HG03575 (cell line): ENCODE data around the gene KLF13.

ENCODE experiments used
- ATAC-seq: cut with Tn5 transposase; IDR thresholded peaks from one replicate; pipeline ENCODE4 v1.9.1; 2021; ENCODE audit not compliant: unreplicated experiment, insufficient number of reproducible peaks, low FRiP score; ENCODE audit errors: extremely low read depth

Gene KLF13

DNA sequence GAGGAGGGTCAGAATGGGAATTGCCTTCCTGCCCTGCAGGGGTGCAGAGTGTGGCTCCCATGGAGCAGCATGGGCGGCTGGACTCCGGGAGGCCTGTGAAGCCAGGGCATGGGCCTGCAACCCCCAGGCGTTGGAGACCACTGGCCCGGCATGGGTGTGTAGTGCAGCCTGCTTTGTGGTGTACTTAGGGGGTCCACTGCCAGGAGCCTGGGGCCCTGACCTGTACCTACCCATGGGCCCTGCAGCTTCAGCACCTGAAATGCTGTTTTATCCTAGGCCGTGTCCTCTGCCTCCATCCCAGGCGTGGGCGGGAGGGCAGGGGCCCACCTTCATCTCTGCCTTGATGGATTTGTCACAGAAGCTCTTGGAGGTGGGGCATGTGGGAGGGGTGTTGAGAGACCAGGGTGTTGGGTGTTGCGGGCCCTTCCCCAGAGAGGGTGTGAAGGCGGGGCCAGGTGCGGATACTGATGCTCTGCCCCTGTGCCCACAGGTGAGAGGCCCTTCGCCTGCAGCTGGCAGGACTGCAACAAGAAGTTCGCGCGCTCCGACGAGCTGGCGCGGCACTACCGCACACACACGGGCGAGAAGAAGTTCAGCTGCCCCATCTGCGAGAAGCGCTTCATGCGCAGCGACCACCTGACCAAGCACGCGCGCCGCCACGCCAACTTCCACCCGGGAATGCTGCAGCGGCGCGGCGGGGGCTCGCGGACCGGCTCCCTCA, 45.0 kb downstream of the KLF13 start:
- ATAC-seq = no peak

DNA sequence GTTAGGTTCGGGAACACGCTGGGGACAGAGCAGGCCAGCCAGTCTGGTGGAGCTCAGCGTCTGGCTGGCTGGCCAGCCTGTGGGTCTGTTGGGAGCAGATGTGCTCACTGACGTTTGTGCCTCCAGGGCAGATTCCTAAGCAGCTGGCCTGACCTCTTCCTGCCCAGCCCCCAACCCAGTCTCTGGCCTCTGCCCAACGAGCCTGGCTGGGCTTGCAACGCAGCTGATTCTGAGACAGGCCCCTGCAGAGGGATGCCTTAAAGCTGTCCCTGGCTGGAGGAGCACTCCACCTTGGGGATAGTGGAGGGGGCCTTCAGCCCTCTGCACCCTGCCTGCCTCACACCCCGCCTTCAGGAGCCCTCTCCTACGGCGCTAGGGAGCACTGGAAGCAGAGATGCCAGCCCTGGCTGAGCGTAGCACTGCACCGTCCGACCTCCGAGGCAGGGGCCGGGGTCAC, 46.0 kb downstream of the KLF13 start:
- no peak for ATAC-seq

DNA sequence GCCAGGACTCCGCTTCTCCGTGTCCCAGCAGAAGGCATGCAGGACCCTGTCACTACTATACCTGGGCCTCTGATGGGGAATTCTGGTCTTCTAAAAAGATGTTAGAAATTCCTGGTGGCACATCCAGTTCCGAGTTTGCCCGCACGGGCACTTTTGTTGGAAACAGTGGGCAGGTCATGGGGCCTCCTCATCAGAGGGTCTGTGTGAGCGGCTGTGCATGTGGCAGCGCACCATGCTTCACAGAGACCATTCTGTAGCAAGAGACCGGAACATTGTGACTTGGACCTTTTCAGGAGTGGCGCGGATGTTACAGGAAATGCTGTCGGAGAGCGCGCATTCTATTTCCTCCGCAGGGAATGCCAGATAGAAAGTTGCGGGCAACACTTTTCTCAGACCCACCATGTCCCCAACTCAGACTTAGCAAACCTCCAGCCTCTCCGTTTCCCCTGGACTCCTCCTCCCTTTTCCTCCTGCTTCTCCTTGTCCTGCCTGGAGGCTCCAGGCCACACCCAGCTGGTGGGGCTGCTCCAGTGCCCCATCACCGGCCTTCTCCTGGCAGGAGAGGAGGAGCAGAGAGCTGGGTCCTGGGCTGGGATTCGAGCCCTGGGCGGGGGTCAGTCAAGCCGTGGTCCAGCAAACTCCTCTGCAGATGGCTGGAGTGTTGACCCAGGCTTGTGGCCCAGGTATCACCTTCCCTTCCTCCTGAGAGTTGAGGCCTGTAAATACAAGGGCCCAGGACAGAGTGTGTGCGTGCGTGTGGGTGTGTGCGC, 46.6 kb downstream of the KLF13 start:
- no peak for ATAC-seq

DNA sequence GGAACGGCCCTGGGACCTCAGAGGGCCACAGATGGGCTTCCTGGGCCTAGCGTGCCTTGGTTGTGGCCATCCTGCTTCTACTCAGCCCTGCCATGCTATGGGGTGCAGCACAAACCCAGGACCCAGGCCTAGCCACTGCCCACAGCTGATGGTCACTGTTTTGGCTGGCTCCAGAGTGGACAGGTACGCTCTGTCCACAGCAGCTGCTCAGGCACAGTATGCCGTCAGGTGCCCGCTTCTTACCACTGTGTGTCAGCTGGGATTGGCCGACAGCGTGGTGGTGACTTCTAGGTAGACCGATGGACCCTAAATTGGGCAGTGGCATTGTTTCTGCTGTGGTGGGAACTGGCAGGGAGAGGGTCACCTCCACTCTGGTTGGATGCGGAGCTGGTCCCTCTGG, 47.3 kb downstream of the KLF13 start:
- ATAC-seq = no peak

GRCh38 chr15:31374489-31374888, 47.9 kb downstream of the KLF13 start:
- ATAC-seq = no peak

DNA sequence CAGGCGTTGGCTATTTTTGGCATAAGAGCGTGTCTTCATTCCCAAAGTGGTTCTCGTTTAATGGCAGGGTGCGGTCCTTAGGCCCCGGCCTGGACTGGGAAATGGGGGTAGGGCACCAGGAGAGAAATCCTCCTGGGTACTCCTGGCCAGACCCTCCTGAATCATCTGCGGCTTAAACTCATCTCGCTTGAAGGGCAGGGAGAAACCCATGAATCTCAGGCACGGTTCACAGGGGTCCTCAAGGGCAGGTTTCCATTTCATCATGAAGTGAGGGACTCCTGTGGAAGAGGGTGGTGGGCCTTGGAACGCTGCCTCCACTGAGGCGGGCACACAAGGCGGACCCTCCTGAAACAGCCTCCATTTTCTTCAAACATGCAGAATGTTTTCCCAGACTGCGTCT, 48.4 kb downstream of the KLF13 start:
- ATAC-seq = no peak

- ATAC-seq = no peak
Measured at GRCh38 chr15:31375772-31376171, 49.1 kb downstream of the KLF13 start.

GRCh38 chr15:31376511-31376910, 49.9 kb downstream of the KLF13 start:
- ATAC-seq = no peak

DNA sequence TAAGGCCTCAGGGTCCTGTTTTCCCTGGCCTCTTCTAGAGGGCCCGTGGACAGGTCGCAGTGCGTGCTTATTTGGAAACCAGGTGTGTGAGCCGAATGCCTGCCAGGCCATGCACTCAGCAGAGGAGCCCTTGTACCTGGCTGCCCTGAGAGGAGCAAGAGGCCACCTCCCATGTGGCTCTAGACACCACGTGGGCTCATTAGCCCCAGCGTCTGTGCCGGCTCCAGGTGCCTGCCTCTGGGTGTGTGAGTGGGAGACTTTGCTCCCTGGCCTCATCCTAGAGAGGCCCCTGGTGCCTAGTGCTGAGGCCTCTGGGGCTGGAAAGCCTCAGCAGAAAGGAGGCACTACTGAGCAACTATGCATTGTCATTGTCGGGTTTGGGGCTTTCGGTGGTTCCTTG, 50.4 kb downstream of the KLF13 start:
- ATAC-seq = no peak

GRCh38 chr15:31378363-31378903, 51.8 kb downstream of the KLF13 start:
- no peak for ATAC-seq

GRCh38 chr15:31379042-31379441, 52.4 kb downstream of the KLF13 start:
- ATAC-seq = no peak

GRCh38 chr15:31379577-31379976, 52.9 kb downstream of the KLF13 start:
- ATAC-seq = no peak

GRCh38 chr15:31381801-31382712, 55.4 kb downstream of the KLF13 start:
- no peak for ATAC-seq

DNA sequence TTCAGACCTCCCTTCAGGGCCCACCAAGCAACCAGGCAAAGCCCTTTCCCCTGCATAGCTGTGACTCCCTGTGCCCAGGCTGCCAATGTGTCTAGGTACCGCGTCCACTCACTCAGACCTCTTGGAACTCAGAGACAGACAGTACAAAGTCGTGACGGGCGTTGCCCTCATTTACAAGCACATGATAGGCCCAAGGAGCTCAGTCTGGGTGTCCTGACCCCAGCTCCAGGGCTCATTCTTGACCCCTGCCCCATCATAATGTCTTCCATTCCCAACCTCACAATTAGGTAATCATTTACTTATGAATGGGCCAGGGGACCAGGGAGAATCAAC, 56.0 kb downstream of the KLF13 start:
- no peak for ATAC-seq

DNA sequence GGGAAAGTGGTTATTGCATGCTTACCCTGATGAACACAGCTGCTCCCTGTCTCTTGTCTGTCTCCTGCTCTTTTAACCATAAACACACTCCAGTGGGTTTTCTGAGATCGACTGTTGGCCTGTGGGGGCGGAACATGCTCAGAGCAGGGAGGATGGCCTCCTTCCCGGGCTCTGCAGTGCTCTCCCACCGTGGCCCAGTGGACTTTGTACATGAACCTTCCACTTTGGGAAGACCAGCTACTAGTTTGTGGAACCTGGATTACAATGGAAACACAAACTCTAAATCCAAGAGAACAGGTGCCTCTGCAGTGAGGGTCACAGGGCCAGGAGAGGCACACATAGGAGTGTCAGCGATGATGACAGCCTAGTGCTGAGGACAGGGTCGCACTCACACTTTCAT, 56.5 kb downstream of the KLF13 start:
- no peak for ATAC-seq

DNA sequence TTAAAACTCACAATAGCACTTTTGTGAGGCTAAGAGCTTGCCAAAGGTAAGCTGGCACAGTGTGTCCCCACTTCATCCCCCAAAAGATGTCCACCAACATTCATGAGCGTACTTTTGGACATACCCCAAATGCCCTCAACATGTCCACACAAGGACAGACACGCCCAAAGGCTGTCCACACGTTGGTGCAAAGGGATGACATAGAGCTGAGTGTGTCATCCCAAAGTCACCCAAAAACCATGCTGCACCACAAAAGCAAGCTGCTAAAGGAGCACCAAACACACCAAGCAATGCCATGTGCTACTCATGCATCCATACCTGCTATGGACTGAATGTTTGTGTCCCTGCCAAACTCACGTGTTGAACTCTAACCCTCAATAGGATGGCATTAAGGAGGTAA, 57.9 kb downstream of the KLF13 start:
- no peak for ATAC-seq

GRCh38 chr15:31385736-31386135, 59.1 kb downstream of the KLF13 start:
- no peak for ATAC-seq

DNA sequence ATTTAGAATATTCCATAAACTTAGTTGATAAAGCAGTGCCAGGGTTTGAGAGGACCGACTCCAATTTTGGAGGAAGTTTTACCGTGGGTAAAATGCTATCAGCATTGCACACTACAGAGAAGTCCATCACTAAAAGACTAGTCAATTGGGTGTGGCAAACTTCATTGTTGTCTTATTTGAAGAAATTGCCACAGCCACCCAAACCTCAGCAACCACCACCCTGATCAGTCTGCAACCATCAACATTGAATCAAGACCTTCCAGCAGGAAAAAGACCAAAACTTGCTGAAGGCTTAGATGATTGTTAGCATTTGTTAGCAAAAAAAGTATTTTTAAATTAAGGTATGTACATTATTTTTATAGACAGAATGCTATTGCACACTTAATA, 60.5 kb downstream of the KLF13 start:
- ATAC-seq = no peak

- no peak for ATAC-seq
Measured at GRCh38 chr15:31387479-31388118, 61.0 kb downstream of the KLF13 start.
